ENCODE results near the gene RAN.

RAN gene

GRCh38 chr12:130827432-130827831, 44.4 kb upstream of the RAN start:
- H3K9me3 ChIP-seq (replicated peaks; ENCODE audit: insufficient read depth, low read length): no peaks in the 10 kb centered on the region
- H3K27ac ChIP-seq (ENCODE audit: low read length): peak overlapping the region; percentile 80; the same call in 1 of the 2 replicates
- peaks cover 6% of the 10 kb centered on the region; the same call in 1 of the 2 replicates for H3K79me2 ChIP-seq (ENCODE audit: low read length)
- H3K36me3 ChIP-seq (replicated peaks; ENCODE audit: insufficient read depth, low read length): no peaks in the 10 kb centered on the region
- H3K4me2 ChIP-seq (ENCODE audit: low read depth, low read length): peak overlapping the region; percentile 68
- H3K4me1 ChIP-seq (ENCODE audit: low read length): no peaks in the 10 kb centered on the region
- H3F3A ChIP-seq (ENCODE audit: insufficient read depth, low read length): 0 out of 2 replicates have a peak, but pooled peaks cover 3% of the 10 kb centered on the region
- H2AFZ ChIP-seq (ENCODE audit: low read length): no peak overlapping the region
- H3K4me3 ChIP-seq (ENCODE audit: low read length): peak overlapping the region; percentile 31
- peak; percentile 66 for DNase-seq
- peak overlapping the region; percentile 21; the same call in 1 of the 2 replicates for H3K9ac ChIP-seq (ENCODE audit: low read length)
- H3K9me2 ChIP-seq (replicated peaks; ENCODE audit: insufficient read depth, low read length): no peaks in the 10 kb centered on the region
- TF ChIP-seq EZH2 (optimal IDR thresholded peaks at IDR 0.05; ENCODE audit: low read depth, low read length): no peak
- TF ChIP-seq CTCF (IDR thresholded peaks at IDR 0.05; ENCODE audit: low read length): no peak
- no peak for TF ChIP-seq EZH2phosphoT487 (IDR thresholded peaks at IDR 0.05; ENCODE audit: low read length)
- no peaks in the 10 kb centered on the region for H4K20me1 ChIP-seq (ENCODE audit: insufficient read depth, low read length)
- no peaks in the 10 kb centered on the region for H3K27me3 ChIP-seq (replicated peaks; ENCODE audit: insufficient read depth, low read length)

DNA sequence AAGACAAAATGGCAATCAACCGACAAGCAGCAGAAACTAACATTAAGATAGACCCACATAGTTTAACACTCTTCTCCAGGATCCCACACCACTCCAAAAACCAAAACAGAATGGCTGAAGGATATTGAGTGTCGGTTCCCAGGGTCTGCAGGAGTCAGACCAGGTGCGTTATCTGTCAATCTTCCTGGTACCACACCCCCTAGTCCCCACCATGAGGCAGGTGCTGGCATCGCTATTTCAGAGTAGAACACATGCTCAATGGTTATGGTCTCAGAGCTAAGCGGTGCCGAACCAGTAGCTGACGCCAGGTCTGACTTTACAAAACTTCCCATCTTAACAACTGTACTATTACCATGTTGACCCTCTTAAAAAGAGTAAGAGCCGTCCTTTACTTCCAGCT, 43.0 kb upstream of the RAN start:
- no peak overlapping the region for H2AFZ ChIP-seq (ENCODE audit: low read length)
- H3K4me2 ChIP-seq (ENCODE audit: low read depth, low read length): no peak overlapping the region
- H3K9me3 ChIP-seq (replicated peaks; ENCODE audit: insufficient read depth, low read length): no peaks in the 10 kb centered on the region
- no peak overlapping the region for H3K9ac ChIP-seq (ENCODE audit: low read length)
- no peaks in the 10 kb centered on the region for H3K27me3 ChIP-seq (replicated peaks; ENCODE audit: insufficient read depth, low read length)
- H3F3A ChIP-seq (ENCODE audit: insufficient read depth, low read length): 0 out of 2 replicates have a peak, but pooled peaks cover 3% of the 10 kb centered on the region
- H3K79me2 ChIP-seq (ENCODE audit: low read length): peaks cover 6% of the 10 kb centered on the region; the same call in 1 of the 2 replicates
- H3K36me3 ChIP-seq (replicated peaks; ENCODE audit: insufficient read depth, low read length): no peaks in the 10 kb centered on the region
- H3K27ac ChIP-seq (ENCODE audit: low read length): no peak overlapping the region
- no peak for TF ChIP-seq EZH2 (optimal IDR thresholded peaks at IDR 0.05; ENCODE audit: low read depth, low read length)
- TF ChIP-seq CTCF (IDR thresholded peaks at IDR 0.05; ENCODE audit: low read length): no peak
- no peak for TF ChIP-seq EZH2phosphoT487 (IDR thresholded peaks at IDR 0.05; ENCODE audit: low read length)
- H3K9me2 ChIP-seq (replicated peaks; ENCODE audit: insufficient read depth, low read length): no peaks in the 10 kb centered on the region
- no peak overlapping the region for H3K4me3 ChIP-seq (ENCODE audit: low read length)
- no peak for DNase-seq
- no peaks in the 10 kb centered on the region for H4K20me1 ChIP-seq (ENCODE audit: insufficient read depth, low read length)
- H3K4me1 ChIP-seq (ENCODE audit: low read length): no peaks in the 10 kb centered on the region

DNA sequence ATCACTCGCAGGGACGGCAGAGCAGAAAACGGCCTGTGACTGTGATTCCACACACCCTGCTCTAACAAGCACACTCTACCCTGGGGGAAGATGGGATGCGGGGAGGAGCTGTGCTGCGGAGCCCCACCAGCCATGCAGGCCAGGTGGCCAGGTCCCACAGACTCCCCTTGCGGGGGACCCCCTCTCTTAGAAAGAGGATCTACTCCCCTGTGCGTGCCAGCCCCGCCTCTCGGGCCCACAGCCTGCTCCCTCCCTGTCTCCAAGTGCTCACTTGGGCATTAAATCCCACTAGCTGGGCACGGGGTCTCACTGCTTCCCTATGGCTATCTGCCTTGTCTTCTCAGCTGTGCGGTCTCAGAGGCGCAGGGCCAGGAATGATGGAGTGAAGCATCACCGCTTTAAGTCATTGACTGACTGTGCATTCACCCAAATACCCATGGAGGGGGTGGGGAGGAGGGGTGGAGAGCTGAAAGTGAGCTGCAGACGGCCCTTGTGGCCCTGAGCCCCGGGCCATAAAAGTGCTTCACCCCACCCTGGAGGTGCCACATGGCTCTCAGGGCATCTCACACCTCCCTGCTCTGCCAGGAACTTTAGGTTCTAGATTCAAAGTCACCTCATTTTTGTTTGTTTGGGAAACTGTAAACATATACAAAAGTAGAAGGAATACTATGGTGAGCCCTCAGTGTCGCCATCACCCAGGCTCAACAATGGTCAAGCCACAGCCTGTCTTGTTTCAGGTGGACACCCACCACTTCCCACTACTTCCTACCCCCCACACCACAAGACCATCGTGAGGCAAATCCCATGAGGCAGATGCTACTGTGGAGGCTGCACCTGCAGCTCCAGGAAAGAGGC, 42.2 kb upstream of the RAN start:
- Histone ChIP-seq H3K4me3 (ENCODE audit: low read length) (no peak overlapping the region), H3K9me3 (replicated peaks; ENCODE audit: insufficient read depth, low read length) (no peaks in the 10 kb centered on the region), H3K9me2 (replicated peaks; ENCODE audit: insufficient read depth, low read length) (no peaks in the 10 kb centered on the region), H3K27ac (ENCODE audit: low read length) (no peak overlapping the region), H3F3A (ENCODE audit: insufficient read depth, low read length) (0 out of 2 replicates have a peak, but pooled peaks cover 3% of the 10 kb centered on the region), H4K20me1 (ENCODE audit: insufficient read depth, low read length) (no peaks in the 10 kb centered on the region), H3K27me3 (replicated peaks; ENCODE audit: insufficient read depth, low read length) (no peaks in the 10 kb centered on the region), H3K4me2 (ENCODE audit: low read depth, low read length) (no peak overlapping the region), H3K79me2 (ENCODE audit: low read length) (peaks cover 6% of the 10 kb centered on the region; the same call in 1 of the 2 replicates), H2AFZ (ENCODE audit: low read length) (no peak overlapping the region), H3K9ac (ENCODE audit: low read length) (no peak overlapping the region), H3K36me3 (replicated peaks; ENCODE audit: insufficient read depth, low read length) (no peaks in the 10 kb centered on the region), H3K4me1 (ENCODE audit: low read length) (no peaks in the 10 kb centered on the region)
- no peak for TF ChIP-seq CTCF (IDR thresholded peaks at IDR 0.05; ENCODE audit: low read length)
- no peak for DNase-seq
